NCI-H226 (cell line): ENCODE results near the gene RNF212.

Experiments
- DNase-seq: peaks from one replicate; pipeline ENCODE4 v3.0.0-alpha.2; 2015

Gene RNF212

GRCh38 chr4:1090465-1091440 lies 22.6 kb downstream of the RNF212 start:
- no peak for DNase-seq

GRCh38 chr4:1090036-1090435 lies 23.3 kb downstream of the RNF212 start:
- DNase-seq: no peak

GRCh38 chr4:1087371-1087770 lies 26.0 kb downstream of the RNF212 start:
- DNase-seq: no peak

GRCh38 chr4:1086011-1086410 lies 27.4 kb downstream of the RNF212 start:
- DNase-seq: no peak

GRCh38 chr4:1085404-1085799 lies 28.0 kb downstream of the RNF212 start:
- DNase-seq: no peak

GRCh38 chr4:1084796-1085403 lies 28.5 kb downstream of the RNF212 start:
- DNase-seq: no peak

- no peak for DNase-seq
Measured at GRCh38 chr4:1084394-1084793, 29.0 kb downstream of the RNF212 start.

- peak; percentile 84 for DNase-seq
Measured at GRCh38 chr4:1082215-1083182, 30.9 kb downstream of the RNF212 start.

GRCh38 chr4:1081689-1082040 lies 31.7 kb downstream of the RNF212 start:
- peak; percentile 37 for DNase-seq

GRCh38 chr4:1080961-1081688 lies 32.2 kb downstream of the RNF212 start:
- peak; percentile 56 for DNase-seq

GRCh38 chr4:1080432-1080831 lies 32.9 kb downstream of the RNF212 start:
- no peak for DNase-seq

GRCh38 chr4:1079711-1080265 lies 33.6 kb downstream of the RNF212 start:
- DNase-seq: no peak

- DNase-seq: no peak
Measured at GRCh38 chr4:1078490-1078889, 34.9 kb downstream of the RNF212 start.

- no peak for DNase-seq
Measured at GRCh38 chr4:1077711-1078477, 35.5 kb downstream of the RNF212 start.

- DNase-seq: no peak
Measured at GRCh38 chr4:1075809-1076699, 37.3 kb downstream of the RNF212 start.

- DNase-seq: no peak
Measured at GRCh38 chr4:1075225-1075624, 38.1 kb downstream of the RNF212 start.

- no peak for DNase-seq
Measured at GRCh38 chr4:1074077-1074476, 39.3 kb downstream of the RNF212 start.

GRCh38 chr4:1072830-1073446 lies 40.4 kb downstream of the RNF212 start:
- peak; percentile 18 for DNase-seq

GRCh38 chr4:1069394-1069793 lies 44.0 kb downstream of the RNF212 start:
- no peak for DNase-seq

- no peak for DNase-seq
Measured at GRCh38 chr4:1065732-1066131, 47.6 kb downstream of the RNF212 start.
